Caco-2 (cell line): ENCODE data around the gene IREB2. TPM values are rescaled to one million over a fixed set of nuclear protein-coding genes. Genes with fewer than 3 reads are reported as not detected.

ENCODE experiments used
- BruUV-seq: library from RNA; stranded (reverse); fragments of 400-500 nt; replicated peaks from 2 replicates; lab custom pipeline; 2021; lab: Mats Ljungman, UMichigan
- CTCF ChIA-PET: fragments of 300-600 bp; sonication (Branson Sonifier 250); formaldehyde crosslinking; loops from one replicate; lab custom pipeline; 2022; ENCODE audit warnings: antibody characterized with exemption; lab: Charles Lee
- POLR2A ChIA-PET: fragments of 300-600 bp; sonication (Branson Sonifier 250); formaldehyde crosslinking; loops from one replicate; lab custom pipeline; 2022; ENCODE audit warnings: antibody characterized with exemption; lab: Charles Lee
- DNase-seq, 2 experiments: peaks; one replicate each; pipeline versions ENCODE4 v3.0.0 to v3.0.0-alpha.2; 2020 to 2022
- H3K27me3 ChIP-seq: replicated peaks from 2 replicates; pipeline ENCODE4 v1.6.0; 2011; ENCODE audit warnings: low read length; ENCODE audit not compliant: control insufficient read depth, insufficient read depth
- H3K36me3 ChIP-seq: 2 replicates; pipeline ENCODE4 v1.5.1; 2011; ENCODE audit warnings: low read length; ENCODE audit not compliant: control insufficient read depth, insufficient read depth
- H3K4me1 ChIP-seq: fragments of 250-450 bp; sonication (Bioruptor Pico); 2 replicates; pipeline ENCODE4 v1.5.1; 2020; ENCODE audit warnings: mild to moderate bottlenecking
- H3K4me3 ChIP-seq: 2 replicates; pipeline ENCODE4 v1.5.1; 2011; ENCODE audit warnings: low read depth, mild to moderate bottlenecking, control low read depth, low read length
- H3K9me3 ChIP-seq: fragments of 250-450 bp; sonication (Bioruptor Pico); 2 replicates; pipeline ENCODE4 v1.5.1; 2020; ENCODE audit warnings: mild to moderate bottlenecking, moderate library complexity
- H3K27ac Mint-ChIP-seq: one replicate; pipeline ENCODE4 v1.8.0; 2022; ENCODE audit warnings: mixed read lengths; ENCODE audit not compliant: unreplicated experiment
- H3K27me3 Mint-ChIP-seq: one replicate; pipeline ENCODE4 v1.8.0; 2022; ENCODE audit warnings: mixed read lengths; ENCODE audit not compliant: insufficient read depth, unreplicated experiment
- H3K36me3 Mint-ChIP-seq: one replicate; pipeline ENCODE4 v1.8.0; 2022; ENCODE audit warnings: mild to moderate bottlenecking, mixed read lengths; ENCODE audit not compliant: insufficient read depth, unreplicated experiment
- H3K4me1 Mint-ChIP-seq: one replicate; pipeline ENCODE4 v1.8.0; 2022; ENCODE audit warnings: low read depth, mixed read lengths; ENCODE audit not compliant: unreplicated experiment
- H3K4me3 Mint-ChIP-seq: one replicate; pipeline ENCODE4 v1.8.0; 2022; ENCODE audit warnings: mild to moderate bottlenecking, moderate library complexity, mixed read lengths; ENCODE audit not compliant: unreplicated experiment
- H3K9me3 Mint-ChIP-seq: one replicate; pipeline ENCODE4 v1.8.0; 2022; ENCODE audit warnings: mixed read lengths; ENCODE audit not compliant: unreplicated experiment
- CTCF ChIP-seq, 2 experiments: fragments of 200-600 bp in 1 of 2; IDR thresholded peaks; 1 replicate in 1 of 2; 2 replicates in 1 of 2; pipeline versions ENCODE4 v1.5.1 to v1.8.0; 2011 to 2022; ENCODE audit warnings: antibody characterized with exemption in 1 of 2, control low read depth in 1 of 2, inconsistent platforms in 1 of 2, low read depth in 1 of 2, low read length in 1 of 2, mild to moderate bottlenecking in 1 of 2, moderate library complexity in 1 of 2; ENCODE audit not compliant: insufficient read depth in 1 of 2, severe bottlenecking in 1 of 2, unreplicated experiment in 1 of 2
- intact Hi-C: fragments of 100-400 bp; cut with micrococcal nuclease; formaldehyde crosslinking; loops from one replicate; pipeline ENCODE4 v1.10.0; 2022; ENCODE audit not compliant: unreplicated experiment
- total RNA-seq: library from RNA; stranded (reverse); gene quantifications from 2 replicates; pipeline ENCODE4 v1.2.3, GENCODE V29; 2022

Gene IREB2
- total RNA-seq, 1 experiment from 2014 or later, result 77.6 TPM

DNA sequence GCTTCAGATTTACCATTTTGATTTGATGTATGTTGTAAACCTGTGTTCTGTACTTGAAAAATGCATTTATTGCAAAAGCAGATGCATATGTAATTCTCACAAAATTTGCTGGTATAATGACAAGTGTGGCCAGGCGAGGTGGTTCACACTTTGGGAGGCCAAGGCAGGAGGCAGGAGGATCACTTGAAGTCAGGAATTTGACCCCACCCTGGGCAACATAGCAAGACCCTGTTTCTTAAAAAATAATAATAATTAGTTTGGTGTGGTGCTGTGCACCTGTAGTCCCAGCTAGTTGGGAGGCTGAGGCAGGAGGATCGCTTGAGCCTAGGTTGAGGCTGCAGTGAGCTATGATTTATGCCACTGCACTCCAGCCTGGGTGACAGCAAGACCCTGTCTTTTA is 64.6 kb downstream of the IREB2 start:
- Mint-ChIP-seq H3K27ac (no peak overlapping the region), H3K36me3 (peaks cover 46% of the 10 kb centered on the region), H3K9me3 (no peaks in the 10 kb centered on the region), H3K4me3 (no peak overlapping the region), H3K4me1 (peaks cover 7% of the 10 kb centered on the region), H3K27me3 (no peaks in the 10 kb centered on the region)
- intact Hi-C loops, result no loop called here
- Histone ChIP-seq H3K4me3 (no peak overlapping the region), H3K9me3 (no peaks in the 10 kb centered on the region), H3K27me3 (no peaks in the 10 kb centered on the region), H3K36me3 (no peaks in the 10 kb centered on the region), H3K4me1 (no peaks in the 10 kb centered on the region)
- ChIA-PET POLR2A (no interaction called here), CTCF (no interaction called here)
- DNase-seq, result no peak
- TF ChIP-seq CTCF (IDR thresholded peaks at IDR 0.05; ENCODE audit: insufficient read depth in 1 of 2, low read depth in 1 of 2, low read length in 1 of 2, severe bottlenecking in 1 of 2, unreplicated experiment in 1 of 2), result no peak
- BruUV-seq, result no TSS peak

DNA sequence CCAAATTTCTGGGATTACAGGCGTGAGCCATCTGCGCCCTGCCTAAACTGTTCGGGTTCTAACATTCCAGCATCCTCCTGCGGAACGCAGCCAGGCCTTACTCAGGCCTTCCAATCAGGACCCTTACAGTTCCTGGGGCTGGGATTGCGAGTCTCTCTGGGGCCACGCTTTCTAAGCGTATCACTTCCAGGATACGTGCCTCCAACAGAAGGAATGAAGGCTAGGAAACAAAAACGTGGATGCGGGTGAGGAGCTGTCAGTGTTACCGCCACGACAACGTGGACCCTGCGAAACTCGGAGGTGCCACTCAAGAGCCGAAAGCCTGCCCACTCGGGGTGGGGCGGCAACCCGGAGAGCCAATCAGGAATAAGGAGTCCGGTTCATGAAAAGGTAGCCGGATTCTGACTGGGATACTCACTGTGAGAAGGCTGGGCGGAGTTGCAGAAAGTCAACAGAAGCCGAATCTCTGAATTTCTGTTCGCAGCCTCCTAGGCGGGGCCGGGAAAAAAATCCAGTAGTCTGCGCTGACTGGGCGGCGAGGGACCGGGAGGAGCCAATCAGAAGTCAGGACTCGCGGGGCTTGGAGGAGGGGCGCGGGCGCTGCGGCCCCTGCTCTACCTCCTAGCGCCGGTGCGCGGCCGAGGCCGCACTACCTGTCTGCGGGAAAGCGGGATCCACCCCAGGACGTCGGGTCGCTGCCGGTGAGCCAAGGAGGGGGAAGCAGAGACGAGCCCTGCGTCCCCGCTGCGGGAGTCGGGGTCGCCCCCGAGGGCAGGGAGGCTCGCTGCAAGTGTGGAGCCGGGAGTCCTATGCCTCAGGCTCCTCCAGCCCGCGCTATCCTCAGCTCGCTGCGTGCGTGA is 69.2 kb downstream of the IREB2 start, which contains the start of gene HYKK:
Gene HYKK (plus strand): TSS at position 607 of the 860 bp plus-strand sequence. CDS start 5,512 bp downstream, outside the sequence.
- Histone ChIP-seq H3K9me3 (no peaks in the 10 kb centered on the region), H3K36me3 (no peaks in the 10 kb centered on the region), H3K4me1 (0 out of 2 replicates have a peak, but pooled peaks cover 4% of the 10 kb centered on the region), H3K27me3 (no peaks in the 10 kb centered on the region), H3K4me3 (peak within 1 kb of the TSS; percentile 77)
- H3K4me1 Mint-ChIP-seq, result peaks cover 7% of the 10 kb centered on the region
- POLR2A ChIA-PET, result interaction anchor here (1.0 to 1.3 kb wide), 3 partner anchors 58 to 208 kb away, joined by 3 to 12 read pairs (median 5); partner anchors contain the start of genes CHRNA5, IREB2 and SKIC8
- CTCF ChIA-PET, result interaction anchor here (1.4 kb wide), 1 partner anchor 33 kb away, joined by 4 read pairs; the partner anchor contains the start of gene PSMA4
- TF ChIP-seq CTCF (IDR thresholded peaks at IDR 0.05; ENCODE audit: insufficient read depth in 1 of 2, low read depth in 1 of 2, low read length in 1 of 2, severe bottlenecking in 1 of 2, unreplicated experiment in 1 of 2), result no peak
- no peaks in the 10 kb centered on the region for H3K9me3 Mint-ChIP-seq
- H3K27me3 Mint-ChIP-seq, result no peaks in the 10 kb centered on the region
- peak within 1 kb of the TSS; percentile 80 for H3K4me3 Mint-ChIP-seq
- DNase-seq, result peak; percentile 96 to 97
- peaks cover 18% of the 10 kb centered on the region for H3K36me3 Mint-ChIP-seq
- peak within 1 kb of the TSS; percentile 39 for H3K27ac Mint-ChIP-seq
- no TSS peak for BruUV-seq
- intact Hi-C loops, result loop anchor here (1.0 kb wide), 2 partner anchors 33 to 69 kb away; partner anchors contain the start of genes IREB2 and PSMA4

DNA sequence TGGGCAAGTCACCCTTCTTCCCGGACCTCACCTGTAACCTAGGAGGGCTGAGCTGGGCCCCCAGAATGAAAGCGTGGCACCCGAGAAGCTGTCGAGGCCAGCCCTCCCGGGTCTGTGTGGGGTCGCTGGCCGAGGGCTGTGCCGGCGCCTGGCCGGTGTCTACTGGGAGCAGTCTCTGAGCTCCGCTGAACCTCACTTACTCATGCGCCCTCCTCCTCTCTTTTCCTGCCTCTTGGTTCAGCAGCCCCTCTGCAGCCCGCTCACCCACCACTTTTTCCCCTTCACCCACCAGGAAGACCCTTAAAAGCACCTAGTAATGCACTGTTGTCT is 69.8 kb downstream of the IREB2 start:
- Mint-ChIP-seq H3K27ac (peak overlapping the region; percentile 39), H3K9me3 (no peaks in the 10 kb centered on the region), H3K36me3 (peaks cover 15% of the 10 kb centered on the region), H3K4me3 (peak overlapping the region; percentile 80), H3K27me3 (no peaks in the 10 kb centered on the region), H3K4me1 (peaks cover 7% of the 10 kb centered on the region)
- intact Hi-C loops, result loop anchor here (1.0 kb wide), 2 partner anchors 33 to 69 kb away; partner anchors contain the start of genes IREB2 and PSMA4
- ChIA-PET CTCF (interaction anchor here (1.4 kb wide), 1 partner anchor 33 kb away, joined by 4 read pairs; the partner anchor contains the start of gene PSMA4), POLR2A (interaction anchor here (0.6 to 1.3 kb wide), 3 partner anchors 58 to 370 kb away, joined by 3 to 12 read pairs (median 5); partner anchors contain the start of genes CHRNA5 and IREB2)
- Histone ChIP-seq H3K27me3 (no peaks in the 10 kb centered on the region), H3K4me3 (peak overlapping the region; percentile 77), H3K4me1 (0 out of 2 replicates have a peak, but pooled peaks cover 4% of the 10 kb centered on the region), H3K9me3 (no peaks in the 10 kb centered on the region), H3K36me3 (no peaks in the 10 kb centered on the region)
- DNase-seq, result no peak
- no peak for TF ChIP-seq CTCF (IDR thresholded peaks at IDR 0.05; ENCODE audit: insufficient read depth in 1 of 2, low read depth in 1 of 2, low read length in 1 of 2, severe bottlenecking in 1 of 2, unreplicated experiment in 1 of 2)
- TSS peak; percentile 43 for BruUV-seq
